Measurements from ENCODE around the gene FIBCD1.

DNA sequence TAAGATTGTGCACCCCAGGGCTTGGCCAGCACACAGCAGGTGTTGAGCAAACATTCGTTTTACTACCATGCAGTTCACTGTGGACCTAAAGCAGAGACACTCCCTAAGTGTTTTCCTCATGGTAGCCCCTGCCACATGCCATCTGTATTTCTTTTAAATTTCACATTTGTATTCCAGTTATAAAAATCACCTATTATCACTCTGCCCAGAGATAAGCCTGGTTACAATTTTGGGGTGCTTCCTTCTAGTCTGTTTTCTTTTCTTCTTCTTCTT is 10.9 kb upstream of the FIBCD1 start:
- TF ChIP-seq CTCF (IDR thresholded peaks at IDR 0.05): no peak
- no peak for TF ChIP-seq RFX5 (IDR thresholded peaks at IDR 0.05; ENCODE audit: low read length)
- TF ChIP-seq ZBTB33 (IDR thresholded peaks at IDR 0.05; ENCODE audit: borderline replicate concordance, low read depth): no peak
- no peak for TF ChIP-seq NRF1 (IDR thresholded peaks at IDR 0.05; ENCODE audit: low read depth, low read length)
- TF ChIP-seq FOXM1 (IDR thresholded peaks at IDR 0.05; ENCODE audit: low read depth): no peak
- TF ChIP-seq RAD21 (IDR thresholded peaks at IDR 0.05; ENCODE audit: low read length): no peak
- TF ChIP-seq EP300 (IDR thresholded peaks at IDR 0.05; ENCODE audit: borderline replicate concordance in 1 of 2, low read depth in 1 of 2, low read length in 1 of 2): no peak
- TF ChIP-seq SIN3A (IDR thresholded peaks at IDR 0.05; ENCODE audit: borderline replicate concordance, low read depth, low read length): no peak
